HG03175 (cell line): ENCODE measurements around the gene MAML2.

Source experiments
- ATAC-seq: cut with Tn5 transposase; IDR thresholded peaks from one replicate; pipeline ENCODE4 v1.9.1; 2021; ENCODE audit warnings: mild to moderate bottlenecking, moderate library complexity; ENCODE audit not compliant: unreplicated experiment

Gene MAML2

GRCh38 chr11:96023275-96023674 lies 319.7 kb downstream of the MAML2 start:
- no peak for ATAC-seq

GRCh38 chr11:96021901-96022650 lies 320.9 kb downstream of the MAML2 start:
- ATAC-seq, result no peak

- no peak for ATAC-seq
Measured at GRCh38 chr11:96019810-96020747, 322.9 kb downstream of the MAML2 start.

- no peak for ATAC-seq
Measured at GRCh38 chr11:96019281-96019680, 323.7 kb downstream of the MAML2 start.

GRCh38 chr11:96017856-96018255 lies 325.1 kb downstream of the MAML2 start:
- no peak for ATAC-seq

- ATAC-seq, result no peak
Measured at GRCh38 chr11:96016978-96017502, 326.0 kb downstream of the MAML2 start.

GRCh38 chr11:96015906-96016565 lies 327.0 kb downstream of the MAML2 start:
- ATAC-seq, result no peak

- ATAC-seq, result peak; percentile 24
Measured at GRCh38 chr11:96014217-96014616, 328.8 kb downstream of the MAML2 start.

GRCh38 chr11:96013461-96014213 lies 329.4 kb downstream of the MAML2 start:
- no peak for ATAC-seq

GRCh38 chr11:96012086-96012824 lies 330.7 kb downstream of the MAML2 start:
- peak; percentile 95 for ATAC-seq

- no peak for ATAC-seq
Measured at GRCh38 chr11:96010683-96011082, 332.3 kb downstream of the MAML2 start.

- ATAC-seq, result no peak
Measured at GRCh38 chr11:96008161-96008720, 334.8 kb downstream of the MAML2 start.

GRCh38 chr11:96006037-96006436 lies 337.0 kb downstream of the MAML2 start:
- no peak for ATAC-seq

- no peak for ATAC-seq
Measured at GRCh38 chr11:96004862-96005261, 338.1 kb downstream of the MAML2 start.

GRCh38 chr11:96002754-96003290 lies 340.2 kb downstream of the MAML2 start:
- no peak for ATAC-seq

- ATAC-seq, result no peak
Measured at GRCh38 chr11:96002339-96002738, 340.7 kb downstream of the MAML2 start.

GRCh38 chr11:96001037-96001436 lies 342.0 kb downstream of the MAML2 start:
- ATAC-seq, result no peak

- ATAC-seq, result no peak
Measured at GRCh38 chr11:95999711-96000406, 343.1 kb downstream of the MAML2 start.
